Measurements from ENCODE around the gene PDCL2. TPM values are rescaled to one million over a fixed set of nuclear protein-coding genes. Genes with fewer than 3 reads are reported as not detected.

Gene PDCL2
- total and polyA plus RNA-seq, 9 of the 15 experiments (the other 6 are each of a cell fraction or from before 2014, with no cell fraction given), result 0.62 to 2.5 (median 1.2) TPM

DNA sequence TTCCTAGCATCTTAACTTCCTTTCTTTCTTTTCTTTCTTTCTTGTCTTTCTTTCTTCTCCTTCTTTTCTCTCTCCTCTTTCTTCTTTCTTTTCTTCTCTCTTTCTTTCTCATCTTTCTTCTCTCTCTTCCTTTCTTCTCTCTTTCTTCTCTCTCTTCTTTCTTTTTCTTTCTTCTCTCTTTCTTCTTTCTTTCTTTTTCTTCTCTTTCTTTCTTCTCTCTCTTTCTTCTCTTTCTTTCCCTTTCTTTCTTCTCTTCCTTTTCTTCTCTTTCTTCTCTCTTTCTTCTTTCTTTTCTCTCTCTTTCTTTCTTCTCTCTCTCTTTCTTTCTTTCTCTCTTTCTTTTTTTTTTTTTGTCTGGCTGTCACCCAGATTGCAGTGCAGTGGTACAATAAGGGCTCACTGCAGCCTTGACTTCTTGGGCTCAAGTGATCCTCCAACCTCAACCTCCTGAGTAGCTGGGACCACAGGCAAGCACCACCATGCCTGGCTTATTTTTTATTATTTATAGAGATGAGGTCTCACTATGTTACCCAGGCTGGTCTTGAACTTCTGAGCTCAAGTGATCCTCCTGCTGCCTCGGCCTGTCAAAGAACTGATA is 26.6 kb upstream of the PDCL2 start (continued):
- TF ChIP-seq, protein P1, sequence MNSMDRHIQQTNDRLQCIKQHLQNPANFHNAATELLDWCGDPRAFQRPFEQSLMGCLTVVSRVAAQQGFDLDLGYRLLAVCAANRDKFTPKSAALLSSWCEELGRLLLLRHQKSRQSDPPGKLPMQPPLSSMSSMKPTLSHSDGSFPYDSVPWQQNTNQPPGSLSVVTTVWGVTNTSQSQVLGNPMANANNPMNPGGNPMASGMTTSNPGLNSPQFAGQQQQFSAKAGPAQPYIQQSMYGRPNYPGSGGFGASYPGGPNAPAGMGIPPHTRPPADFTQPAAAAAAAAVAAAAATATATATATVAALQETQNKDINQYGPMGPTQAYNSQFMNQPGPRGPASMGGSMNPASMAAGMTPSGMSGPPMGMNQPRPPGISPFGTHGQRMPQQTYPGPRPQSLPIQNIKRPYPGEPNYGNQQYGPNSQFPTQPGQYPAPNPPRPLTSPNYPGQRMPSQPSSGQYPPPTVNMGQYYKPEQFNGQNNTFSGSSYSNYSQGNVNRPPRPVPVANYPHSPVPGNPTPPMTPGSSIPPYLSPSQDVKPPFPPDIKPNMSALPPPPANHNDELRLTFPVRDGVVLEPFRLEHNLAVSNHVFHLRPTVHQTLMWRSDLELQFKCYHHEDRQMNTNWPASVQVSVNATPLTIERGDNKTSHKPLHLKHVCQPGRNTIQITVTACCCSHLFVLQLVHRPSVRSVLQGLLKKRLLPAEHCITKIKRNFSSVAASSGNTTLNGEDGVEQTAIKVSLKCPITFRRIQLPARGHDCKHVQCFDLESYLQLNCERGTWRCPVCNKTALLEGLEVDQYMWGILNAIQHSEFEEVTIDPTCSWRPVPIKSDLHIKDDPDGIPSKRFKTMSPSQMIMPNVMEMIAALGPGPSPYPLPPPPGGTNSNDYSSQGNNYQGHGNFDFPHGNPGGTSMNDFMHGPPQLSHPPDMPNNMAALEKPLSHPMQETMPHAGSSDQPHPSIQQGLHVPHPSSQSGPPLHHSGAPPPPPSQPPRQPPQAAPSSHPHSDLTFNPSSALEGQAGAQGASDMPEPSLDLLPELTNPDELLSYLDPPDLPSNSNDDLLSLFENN (IDR thresholded peaks at IDR 0.05; ENCODE audit: low read depth in 2 of 2, low read length in 2 of 2), result no peak
- TF ChIP-seq, protein P2, sequence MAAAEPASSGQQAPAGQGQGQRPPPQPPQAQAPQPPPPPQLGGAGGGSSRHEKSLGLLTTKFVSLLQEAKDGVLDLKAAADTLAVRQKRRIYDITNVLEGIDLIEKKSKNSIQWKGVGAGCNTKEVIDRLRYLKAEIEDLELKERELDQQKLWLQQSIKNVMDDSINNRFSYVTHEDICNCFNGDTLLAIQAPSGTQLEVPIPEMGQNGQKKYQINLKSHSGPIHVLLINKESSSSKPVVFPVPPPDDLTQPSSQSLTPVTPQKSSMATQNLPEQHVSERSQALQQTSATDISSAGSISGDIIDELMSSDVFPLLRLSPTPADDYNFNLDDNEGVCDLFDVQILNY (CRISPR knock-in tag; IDR thresholded peaks at IDR 0.05), result no peak
- TF ChIP-seq HEY1 (CRISPR knock-in tag; IDR thresholded peaks at IDR 0.05; ENCODE audit: borderline replicate concordance) (no peak), TCF3 (CRISPR knock-in tag; IDR thresholded peaks at IDR 0.05) (no peak), SMAD3 (CRISPR knock-in tag; conservative IDR thresholded peaks at IDR 0.05) (no peak), ZNF444 (CRISPR knock-in tag; IDR thresholded peaks at IDR 0.05) (no peak), BCOR (IDR thresholded peaks at IDR 0.05) (0 out of 2 replicates have a peak, but pooled peaks have one; percentile 27)
- TF ChIP-seq, protein P3, sequence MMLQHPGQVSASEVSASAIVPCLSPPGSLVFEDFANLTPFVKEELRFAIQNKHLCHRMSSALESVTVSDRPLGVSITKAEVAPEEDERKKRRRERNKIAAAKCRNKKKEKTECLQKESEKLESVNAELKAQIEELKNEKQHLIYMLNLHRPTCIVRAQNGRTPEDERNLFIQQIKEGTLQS (IDR thresholded peaks at IDR 0.05), result no peak
- TF ChIP-seq, protein P3 (CRISPR knock-in tag; conservative IDR thresholded peaks at IDR 0.05), result no peak
- TF ChIP-seq, protein P4, sequence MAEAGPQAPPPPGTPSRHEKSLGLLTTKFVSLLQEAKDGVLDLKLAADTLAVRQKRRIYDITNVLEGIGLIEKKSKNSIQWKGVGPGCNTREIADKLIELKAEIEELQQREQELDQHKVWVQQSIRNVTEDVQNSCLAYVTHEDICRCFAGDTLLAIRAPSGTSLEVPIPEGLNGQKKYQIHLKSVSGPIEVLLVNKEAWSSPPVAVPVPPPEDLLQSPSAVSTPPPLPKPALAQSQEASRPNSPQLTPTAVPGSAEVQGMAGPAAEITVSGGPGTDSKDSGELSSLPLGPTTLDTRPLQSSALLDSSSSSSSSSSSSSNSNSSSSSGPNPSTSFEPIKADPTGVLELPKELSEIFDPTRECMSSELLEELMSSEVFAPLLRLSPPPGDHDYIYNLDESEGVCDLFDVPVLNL (CRISPR knock-in tag; IDR thresholded peaks at IDR 0.05; ENCODE audit: low read depth), result no peak
- TF ChIP-seq, protein P5, sequence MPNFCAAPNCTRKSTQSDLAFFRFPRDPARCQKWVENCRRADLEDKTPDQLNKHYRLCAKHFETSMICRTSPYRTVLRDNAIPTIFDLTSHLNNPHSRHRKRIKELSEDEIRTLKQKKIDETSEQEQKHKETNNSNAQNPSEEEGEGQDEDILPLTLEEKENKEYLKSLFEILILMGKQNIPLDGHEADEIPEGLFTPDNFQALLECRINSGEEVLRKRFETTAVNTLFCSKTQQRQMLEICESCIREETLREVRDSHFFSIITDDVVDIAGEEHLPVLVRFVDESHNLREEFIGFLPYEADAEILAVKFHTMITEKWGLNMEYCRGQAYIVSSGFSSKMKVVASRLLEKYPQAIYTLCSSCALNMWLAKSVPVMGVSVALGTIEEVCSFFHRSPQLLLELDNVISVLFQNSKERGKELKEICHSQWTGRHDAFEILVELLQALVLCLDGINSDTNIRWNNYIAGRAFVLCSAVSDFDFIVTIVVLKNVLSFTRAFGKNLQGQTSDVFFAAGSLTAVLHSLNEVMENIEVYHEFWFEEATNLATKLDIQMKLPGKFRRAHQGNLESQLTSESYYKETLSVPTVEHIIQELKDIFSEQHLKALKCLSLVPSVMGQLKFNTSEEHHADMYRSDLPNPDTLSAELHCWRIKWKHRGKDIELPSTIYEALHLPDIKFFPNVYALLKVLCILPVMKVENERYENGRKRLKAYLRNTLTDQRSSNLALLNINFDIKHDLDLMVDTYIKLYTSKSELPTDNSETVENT (CRISPR knock-in tag; IDR thresholded peaks at IDR 0.05), result no peak
- TF ChIP-seq, protein P6, sequence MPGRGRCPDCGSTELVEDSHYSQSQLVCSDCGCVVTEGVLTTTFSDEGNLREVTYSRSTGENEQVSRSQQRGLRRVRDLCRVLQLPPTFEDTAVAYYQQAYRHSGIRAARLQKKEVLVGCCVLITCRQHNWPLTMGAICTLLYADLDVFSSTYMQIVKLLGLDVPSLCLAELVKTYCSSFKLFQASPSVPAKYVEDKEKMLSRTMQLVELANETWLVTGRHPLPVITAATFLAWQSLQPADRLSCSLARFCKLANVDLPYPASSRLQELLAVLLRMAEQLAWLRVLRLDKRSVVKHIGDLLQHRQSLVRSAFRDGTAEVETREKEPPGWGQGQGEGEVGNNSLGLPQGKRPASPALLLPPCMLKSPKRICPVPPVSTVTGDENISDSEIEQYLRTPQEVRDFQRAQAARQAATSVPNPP (IDR thresholded peaks at IDR 0.05; ENCODE audit: borderline replicate concordance, insufficient read depth, insufficient read length), result no peak
- TF ChIP-seq, protein P7, sequence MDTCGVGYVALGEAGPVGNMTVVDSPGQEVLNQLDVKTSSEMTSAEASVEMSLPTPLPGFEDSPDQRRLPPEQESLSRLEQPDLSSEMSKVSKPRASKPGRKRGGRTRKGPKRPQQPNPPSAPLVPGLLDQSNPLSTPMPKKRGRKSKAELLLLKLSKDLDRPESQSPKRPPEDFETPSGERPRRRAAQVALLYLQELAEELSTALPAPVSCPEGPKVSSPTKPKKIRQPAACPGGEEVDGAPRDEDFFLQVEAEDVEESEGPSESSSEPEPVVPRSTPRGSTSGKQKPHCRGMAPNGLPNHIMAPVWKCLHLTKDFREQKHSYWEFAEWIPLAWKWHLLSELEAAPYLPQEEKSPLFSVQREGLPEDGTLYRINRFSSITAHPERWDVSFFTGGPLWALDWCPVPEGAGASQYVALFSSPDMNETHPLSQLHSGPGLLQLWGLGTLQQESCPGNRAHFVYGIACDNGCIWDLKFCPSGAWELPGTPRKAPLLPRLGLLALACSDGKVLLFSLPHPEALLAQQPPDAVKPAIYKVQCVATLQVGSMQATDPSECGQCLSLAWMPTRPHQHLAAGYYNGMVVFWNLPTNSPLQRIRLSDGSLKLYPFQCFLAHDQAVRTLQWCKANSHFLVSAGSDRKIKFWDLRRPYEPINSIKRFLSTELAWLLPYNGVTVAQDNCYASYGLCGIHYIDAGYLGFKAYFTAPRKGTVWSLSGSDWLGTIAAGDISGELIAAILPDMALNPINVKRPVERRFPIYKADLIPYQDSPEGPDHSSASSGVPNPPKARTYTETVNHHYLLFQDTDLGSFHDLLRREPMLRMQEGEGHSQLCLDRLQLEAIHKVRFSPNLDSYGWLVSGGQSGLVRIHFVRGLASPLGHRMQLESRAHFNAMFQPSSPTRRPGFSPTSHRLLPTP (IDR thresholded peaks at IDR 0.05; ENCODE audit: borderline replicate concordance, extremely low read depth, insufficient read length), result no peak

Data from K562 (cell line).